Tibial nerve (tissue), 3 donors: ENCODE results near the gene AGAP3.
A peak's percentile ranks its signal among the peaks of the same experiment; 100 is the strongest.

Experiments
- CTCF ChIP-seq, 5 experiments: fragments of 200-600 bp in 3 of 5; fragments of 450-650 bp in 2 of 5; sonication (generic) in 3 of 5; IDR thresholded peaks; one replicate each; pipeline ENCODE4 v1.5.1; 2016 to 2019; ENCODE audit warnings: antibody characterized with exemption in 5 of 5, mild to moderate bottlenecking in 3 of 5, moderate library complexity in 2 of 5
- POLR2A ChIP-seq, 2 donors: fragments of 450-650 bp; IDR thresholded peaks; one replicate each; pipeline ENCODE4 v1.6.1; 2017; ENCODE audit warnings: antibody characterized with exemption in 2 of 2, mild to moderate bottlenecking in 2 of 2, moderate library complexity in 2 of 2

- TF ChIP-seq POLR2A (IDR thresholded peaks at IDR 0.05), result no peak
- TF ChIP-seq CTCF (IDR thresholded peaks at IDR 0.05), result peak; percentile 93 to 98 (median 95)
These were observed 37.7 kb downstream of the AGAP3 start for GRCh38 chr7:151123822-151124464.
